ENCODE measurements around the gene RALB.

DNA sequence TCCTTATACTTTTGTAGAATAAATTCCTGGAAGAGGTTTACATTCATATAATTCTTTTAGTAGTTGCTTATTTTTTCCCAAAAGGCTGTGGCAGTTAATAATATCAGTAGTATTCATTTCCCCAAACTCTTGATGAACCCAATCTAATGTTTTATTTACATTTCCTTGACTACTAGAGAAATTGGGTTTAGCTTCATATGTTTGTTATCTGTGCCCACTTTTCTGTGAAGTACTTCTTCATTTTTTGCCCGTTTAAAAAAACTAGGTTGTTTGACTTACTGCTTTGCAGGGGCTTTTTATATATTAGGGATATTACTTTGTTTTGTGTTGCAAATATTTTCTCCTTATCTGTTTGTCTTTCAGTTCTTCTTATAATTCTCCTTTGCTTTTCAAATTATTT, 17.2 kb downstream of the RALB start:
- TF ChIP-seq ZNF449 (tag by site-specific recombination; IDR thresholded peaks at IDR 0.05) (no peak), ZNF747 (tag by site-specific recombination; IDR thresholded peaks at IDR 0.05) (no peak)

Measured in HEK293 (cell line).